Stimulated activated CD4-positive, alpha-beta T cell treated with anti-CD3 and anti-CD28 coated beads, TNF-alpha, amount 100 ng/mL, for 24 hours (primary cell): ENCODE measurements around the gene UBE2QL1.
"Not testable (repeated sequence)": the region's sequence is repeated elsewhere in the genome, so short reads cannot be mapped to it uniquely, and the experiment has no call there.

ENCODE experiments used
- DNase-seq, 3 experiments: peaks; one replicate each; pipeline ENCODE4 v3.0.0-alpha.2; 2020; ENCODE audit warnings: low read depth in 3 of 3

Gene UBE2QL1

DNA sequence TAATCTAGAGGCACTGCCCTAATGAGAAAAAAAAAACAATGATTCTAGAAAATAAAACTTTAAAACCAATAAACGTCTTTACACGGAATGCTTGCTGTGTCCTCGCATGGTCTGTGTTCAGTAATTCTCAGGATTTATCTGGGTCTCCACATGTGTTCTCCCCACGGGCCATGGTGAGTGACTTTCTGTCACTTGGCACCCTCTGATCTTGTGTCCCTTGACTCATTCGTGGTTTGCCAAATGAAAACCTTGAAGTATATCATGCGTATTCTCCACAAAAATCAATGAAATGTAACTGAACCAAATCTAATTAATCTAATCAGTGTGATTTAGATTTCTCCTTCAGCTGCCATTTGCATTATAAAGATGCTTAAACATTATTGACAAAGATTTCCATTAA lies 48.0 kb downstream of the UBE2QL1 start:
- DNase-seq = no peak

DNA sequence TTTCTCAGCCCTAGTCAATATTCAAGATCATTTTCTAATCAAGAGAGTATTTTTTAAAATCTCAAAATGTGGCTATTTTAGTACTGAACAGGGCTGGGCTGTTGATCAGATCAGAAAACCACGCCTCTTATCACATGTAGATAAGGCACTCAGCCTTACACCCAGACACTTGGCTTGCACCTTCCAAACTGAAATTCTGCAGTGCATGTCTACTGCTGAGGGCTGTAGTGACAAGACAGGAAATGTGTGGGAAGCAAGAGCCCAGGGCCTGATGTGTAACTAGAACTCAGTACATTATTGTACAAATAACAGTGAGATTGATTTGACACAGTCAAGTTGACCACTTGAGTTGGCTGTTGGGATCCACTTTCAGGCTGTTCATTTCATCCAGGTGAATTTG lies 48.6 kb downstream of the UBE2QL1 start:
- DNase-seq = no peak

DNA sequence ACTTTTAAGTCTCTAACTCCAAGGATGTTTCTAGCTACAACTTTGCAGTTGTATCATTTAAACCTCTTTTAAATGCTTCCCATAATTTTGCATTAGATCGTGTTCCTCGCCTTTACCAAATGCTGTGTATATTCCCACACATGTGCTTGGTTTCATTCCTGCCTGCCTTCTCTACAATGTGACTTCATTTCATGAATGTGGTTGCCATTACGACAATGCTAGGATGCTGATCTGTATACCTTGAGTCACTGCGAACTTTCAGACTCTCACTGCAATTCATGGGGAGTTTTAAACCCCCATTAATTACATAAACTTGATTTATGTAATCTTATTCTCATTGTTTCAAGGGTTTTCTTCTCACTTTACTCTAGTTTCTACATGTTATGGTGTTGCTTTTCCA lies 50.3 kb downstream of the UBE2QL1 start:
- no peak for DNase-seq

DNA sequence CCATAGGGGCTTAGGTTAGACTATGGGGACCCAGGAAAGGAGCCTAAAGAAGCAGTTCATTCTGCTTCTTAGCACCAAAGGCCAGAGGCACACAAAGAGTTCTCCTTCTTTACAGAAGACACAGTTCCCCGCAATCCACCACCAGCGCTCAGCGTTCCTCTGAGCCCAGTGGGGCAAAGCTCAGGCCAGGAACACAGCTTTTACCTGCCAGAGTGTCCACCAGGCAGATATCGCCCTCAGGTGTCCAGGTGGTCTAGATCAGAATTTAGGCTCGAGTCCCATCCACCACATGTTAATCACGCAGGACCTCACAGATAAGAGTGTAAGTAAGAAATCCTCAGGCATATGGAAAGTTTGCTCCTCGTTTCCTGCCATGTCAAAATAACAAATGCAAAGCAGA lies 53.0 kb downstream of the UBE2QL1 start:
- DNase-seq = no peak

DNA sequence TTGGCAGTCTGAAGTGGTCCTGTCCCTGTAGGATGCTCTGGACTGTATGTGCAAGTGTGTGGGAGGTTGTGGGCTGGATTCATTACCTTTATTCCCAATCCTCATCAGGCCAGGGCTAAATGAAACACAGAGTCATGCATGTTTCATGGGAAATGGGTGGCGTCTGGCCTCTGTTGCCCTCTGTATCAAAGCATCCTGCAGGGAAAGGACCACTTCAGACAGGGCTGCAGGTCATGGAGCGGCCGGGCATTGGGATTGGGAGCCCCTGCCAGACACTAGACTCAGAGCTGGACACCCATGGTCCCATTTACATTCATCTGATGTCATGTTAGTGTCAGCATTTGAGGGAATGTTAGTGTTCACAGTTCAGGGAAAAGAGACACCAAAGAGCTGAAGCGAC lies 53.8 kb downstream of the UBE2QL1 start:
- no peak for DNase-seq

DNA sequence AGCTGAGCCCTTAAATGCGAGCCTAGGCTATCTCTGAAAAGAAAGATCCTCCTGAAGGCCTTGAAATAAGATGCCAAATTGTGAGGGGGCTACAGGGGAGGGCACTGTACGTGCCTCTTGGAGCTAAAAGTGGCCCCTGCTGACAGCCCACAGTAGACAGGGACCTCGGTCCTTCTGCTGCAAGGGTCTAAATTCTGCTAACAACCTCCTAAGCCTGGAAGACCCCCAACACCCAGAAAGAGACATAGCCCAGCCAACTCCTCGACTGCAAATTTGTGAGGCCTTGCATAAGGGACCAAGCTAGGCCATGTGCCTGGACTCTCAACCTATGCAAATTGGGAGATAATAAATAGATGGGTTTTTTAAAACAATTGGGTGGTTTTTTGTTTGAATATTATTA lies 54.7 kb downstream of the UBE2QL1 start:
- no peak for DNase-seq

DNA sequence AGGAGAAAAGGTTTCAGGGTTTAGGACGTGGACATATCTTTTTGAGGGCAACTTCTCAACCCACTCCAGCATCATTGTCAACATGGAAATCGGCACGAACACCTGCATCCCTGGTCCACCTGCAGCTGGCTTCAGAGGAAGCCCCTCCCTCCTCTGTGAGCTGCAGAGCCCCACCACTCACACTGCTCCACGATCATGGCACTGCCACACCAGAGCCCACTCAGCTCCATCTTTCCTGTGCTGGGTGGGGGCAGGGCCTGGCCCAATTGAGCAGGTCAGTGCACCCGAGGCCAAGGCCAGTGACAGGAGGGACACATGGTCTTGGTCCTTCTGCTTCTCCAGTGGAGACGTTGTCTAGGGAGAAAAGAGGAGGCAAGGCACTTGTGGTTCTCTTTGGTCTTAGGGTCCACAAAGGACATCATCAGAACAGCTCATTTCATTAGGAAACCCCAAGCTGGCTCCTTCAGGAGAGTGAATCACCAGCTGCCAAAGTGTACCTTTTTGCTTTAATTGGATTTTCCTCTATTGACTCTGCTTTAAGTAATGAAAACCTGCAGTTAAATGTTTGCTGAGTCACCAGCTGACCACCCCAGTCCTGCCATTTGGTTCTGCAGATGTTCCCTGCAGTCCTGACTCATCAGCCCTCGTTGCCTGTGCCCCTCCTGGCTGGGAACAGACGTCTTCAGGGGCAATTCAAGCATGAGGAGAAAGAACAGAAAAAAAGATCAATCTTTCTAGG lies 56.2 kb downstream of the UBE2QL1 start:
- DNase-seq = no peak

DNA sequence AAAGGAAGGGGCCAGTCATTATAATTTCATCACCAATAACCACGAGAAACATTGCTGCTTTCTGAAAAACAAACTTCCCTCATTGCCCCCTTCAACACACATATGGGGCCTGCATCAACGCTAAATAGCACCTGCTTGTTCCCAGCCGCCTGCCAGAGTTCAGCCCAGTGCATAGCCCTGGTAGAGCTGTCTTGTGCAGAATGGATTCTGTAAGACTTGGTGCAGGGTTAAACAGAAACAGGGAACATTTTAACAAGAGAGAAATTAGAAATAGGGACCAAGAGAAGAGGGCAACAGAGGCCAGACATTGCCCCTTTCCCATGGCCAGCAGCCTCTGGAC lies 56.7 kb downstream of the UBE2QL1 start:
- no peak for DNase-seq

DNA sequence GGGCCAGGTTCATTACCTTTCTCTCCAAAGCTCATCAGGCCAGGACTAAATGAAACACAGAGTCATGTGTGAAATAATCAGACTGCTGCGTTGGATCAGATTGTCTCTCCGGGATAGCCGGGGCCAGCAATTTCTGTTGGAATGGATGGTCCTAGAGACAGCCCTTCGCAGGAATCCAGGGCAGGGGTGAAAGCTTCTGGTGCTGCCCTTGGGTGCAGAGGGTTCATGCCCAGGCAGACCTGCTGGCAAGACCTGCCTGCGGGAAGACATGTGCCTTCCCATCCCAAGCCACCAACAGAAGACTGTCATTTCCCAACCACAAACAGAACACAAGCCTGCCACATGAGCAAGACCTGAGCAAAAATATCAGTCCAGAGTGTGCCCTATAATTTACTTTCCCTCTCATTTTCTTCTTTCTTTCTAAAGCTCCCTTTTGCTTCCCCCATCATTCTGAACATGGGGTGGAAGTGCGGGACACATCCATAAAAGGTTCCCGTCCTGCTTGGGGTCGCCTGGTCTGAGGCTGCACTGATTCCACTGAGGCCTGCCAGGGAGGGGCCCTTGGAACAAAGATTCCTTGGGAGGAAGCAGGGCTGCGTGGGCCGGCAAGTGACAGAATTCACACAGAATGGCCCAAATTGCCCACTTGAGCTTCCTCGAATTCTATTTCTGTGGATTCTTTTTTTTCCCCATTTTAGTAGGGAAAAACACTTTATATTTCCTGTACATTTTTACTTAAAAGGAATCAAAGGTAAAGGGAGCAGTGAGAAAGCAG lies 57.3 kb downstream of the UBE2QL1 start:
- DNase-seq = no peak

DNA sequence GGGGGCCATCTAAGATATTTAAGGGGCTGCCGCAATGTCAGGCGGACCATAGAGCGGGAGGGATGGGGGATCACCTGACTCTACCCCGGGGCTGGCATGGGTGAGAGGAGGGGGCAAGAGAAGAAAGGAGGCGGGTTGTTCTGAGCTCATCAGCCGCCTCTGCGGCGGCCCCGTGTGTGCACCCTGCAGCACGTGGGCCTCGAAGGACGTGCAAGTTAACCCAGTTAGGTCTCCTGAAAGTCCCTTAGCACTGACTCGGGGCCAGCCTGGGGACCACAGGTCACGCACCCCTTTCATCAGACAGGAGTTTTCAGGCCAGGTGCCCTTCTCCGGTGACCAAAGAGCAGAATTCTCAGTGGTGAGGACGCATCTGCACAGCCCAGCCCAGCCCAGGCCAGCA lies 58.0 kb downstream of the UBE2QL1 start:
- no peak for DNase-seq

DNA sequence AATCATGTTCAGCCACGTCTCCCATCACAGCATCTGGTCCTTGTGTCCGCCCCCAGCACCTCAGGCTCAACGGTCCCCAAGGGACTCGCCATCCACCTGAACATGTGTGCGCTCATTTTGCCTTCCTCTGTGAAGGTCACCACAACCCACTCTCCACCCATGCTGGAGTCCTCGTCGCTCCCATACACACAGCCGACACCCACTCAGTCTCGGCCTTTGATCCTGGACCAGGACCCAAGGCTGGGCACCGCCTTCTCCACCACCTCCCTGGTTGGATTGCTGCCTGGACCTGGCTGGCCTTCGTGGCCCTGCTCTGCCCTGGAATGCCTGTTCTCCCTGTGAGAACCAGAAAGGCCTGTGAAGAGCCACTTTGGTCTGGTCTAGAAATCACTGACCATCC lies 60.3 kb downstream of the UBE2QL1 start:
- no peak for DNase-seq

DNA sequence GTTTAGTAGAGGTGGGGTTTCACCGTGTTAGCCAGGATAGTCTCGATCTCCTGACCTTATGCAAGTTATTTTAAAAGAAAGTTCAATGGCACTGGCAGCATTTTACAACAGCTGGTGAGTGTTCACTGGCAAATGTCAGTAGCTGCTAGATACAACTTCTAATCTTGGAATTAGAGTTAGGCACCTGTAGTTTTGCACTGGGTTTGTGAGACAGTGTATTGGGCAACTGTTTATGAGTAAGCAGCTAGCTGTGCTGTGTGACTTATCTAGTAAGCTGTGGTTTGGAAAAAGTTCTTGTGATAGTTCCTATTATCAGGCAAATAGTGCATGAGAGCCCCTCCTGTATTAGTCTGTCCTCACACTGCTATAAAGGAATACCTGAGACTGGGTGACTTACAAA lies 61.5 kb downstream of the UBE2QL1 start:
- DNase-seq = no peak

DNA sequence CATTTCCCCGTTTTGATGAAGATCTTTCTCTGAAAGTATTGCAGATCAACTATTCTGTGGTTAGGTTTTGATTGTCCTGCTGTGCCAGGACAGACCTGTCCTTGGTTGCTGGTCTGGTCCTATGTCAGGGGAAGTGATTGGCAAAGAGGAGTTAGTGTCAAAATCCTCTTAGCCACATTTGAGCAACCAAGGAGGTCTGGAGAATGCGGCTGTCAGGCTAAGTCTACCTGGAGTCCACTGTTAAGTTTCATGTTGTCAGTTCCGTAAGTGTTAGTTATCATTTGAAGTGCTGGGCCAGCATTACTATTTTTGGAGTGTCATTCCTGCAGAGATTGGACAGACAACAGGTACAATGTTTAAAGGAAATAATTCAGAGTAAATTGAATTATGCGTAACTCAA lies 62.3 kb downstream of the UBE2QL1 start:
- no peak for DNase-seq

DNA sequence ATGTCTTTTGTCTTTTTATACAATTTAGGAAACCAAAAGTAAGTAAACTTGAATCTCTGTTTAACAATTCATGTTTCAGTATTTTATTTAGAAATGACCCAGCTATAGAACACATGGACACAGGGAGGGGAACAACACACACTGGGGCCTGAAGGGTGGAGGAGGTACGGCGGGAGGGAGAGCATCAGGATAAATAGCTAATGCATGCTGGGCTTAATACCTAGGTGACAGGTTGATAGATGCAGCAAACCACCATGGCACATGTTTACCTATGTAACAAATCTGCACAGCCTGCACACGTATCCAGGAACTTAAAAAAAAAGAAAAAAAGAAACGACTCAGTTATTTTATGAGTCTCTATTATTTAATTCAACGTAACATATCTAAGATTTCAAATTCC lies 67.2 kb downstream of the UBE2QL1 start:
- DNase-seq = not testable (repeated sequence)

DNA sequence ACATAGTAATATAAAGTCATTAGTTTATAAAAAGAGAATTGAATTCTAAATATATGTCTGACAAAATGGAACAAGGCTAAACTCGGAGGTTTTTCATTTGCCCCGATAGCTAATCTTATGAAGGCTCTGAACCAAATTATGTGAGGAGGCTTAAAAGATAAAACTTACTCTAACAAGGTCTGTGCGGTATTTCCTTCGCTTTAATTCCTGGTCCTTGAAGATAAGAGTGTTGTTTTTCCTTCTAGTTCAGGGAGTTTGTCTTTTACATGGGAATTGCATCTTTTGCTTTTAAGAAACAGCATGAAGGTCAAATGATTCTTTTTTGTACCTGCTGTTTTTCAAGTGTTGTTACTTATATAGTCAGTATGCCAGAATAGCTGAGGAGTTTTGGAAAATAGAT lies 68.2 kb downstream of the UBE2QL1 start:
- no peak for DNase-seq

DNA sequence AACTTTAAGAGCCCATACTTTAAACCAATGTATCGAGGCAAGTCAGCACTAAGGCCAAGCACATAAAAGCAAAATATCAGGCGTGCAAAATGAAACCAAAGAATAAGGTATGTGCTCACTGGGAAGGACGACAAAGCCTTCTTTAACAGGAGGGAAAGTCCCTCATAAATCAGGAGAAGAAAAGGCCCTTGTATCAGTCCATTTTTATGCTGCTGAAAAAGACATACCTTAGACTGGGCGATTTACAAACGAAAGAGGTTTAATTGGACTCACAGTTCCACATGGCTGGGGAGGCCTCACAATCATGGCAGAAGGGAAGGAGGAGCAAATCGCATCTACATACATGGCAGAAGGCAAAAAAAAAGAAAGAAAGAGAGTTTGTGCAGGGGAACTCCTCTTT lies 68.9 kb downstream of the UBE2QL1 start:
- DNase-seq = no peak

DNA sequence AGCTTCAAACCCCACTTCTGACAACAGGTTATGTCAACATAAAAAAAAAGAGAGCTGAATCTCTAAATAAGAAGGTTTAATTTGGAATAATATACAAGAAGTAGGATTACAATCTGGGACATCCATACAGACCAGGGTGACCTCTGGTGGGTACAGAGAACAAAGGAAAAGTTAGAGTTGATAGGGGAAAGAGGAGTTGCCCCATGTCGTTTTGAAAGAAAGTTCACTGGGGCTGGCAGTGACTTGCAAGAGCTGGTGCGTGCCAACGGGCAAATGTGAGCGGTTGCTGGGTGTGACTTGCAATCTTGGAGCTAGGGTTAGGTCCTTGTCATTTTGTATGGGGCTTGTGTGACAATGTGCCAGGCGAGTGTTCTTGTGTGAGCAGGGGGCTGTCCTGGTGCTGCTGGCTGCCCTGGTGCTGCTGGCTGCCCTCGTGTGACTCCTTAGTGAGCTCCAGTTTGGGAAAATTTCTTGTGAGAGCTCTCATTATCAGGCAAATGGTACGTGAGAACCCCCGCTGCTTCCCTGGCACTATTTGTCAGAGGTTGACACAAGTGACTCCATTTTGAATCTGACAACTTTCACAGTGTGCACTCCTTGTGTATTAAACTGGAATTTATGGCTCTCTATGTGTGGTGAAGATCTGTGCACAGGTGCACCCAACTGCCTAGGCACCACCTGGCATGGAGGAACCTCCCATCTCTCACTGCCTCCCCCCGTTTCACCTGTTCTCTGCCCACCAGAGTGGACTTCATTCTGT lies 69.8 kb downstream of the UBE2QL1 start:
- no peak for DNase-seq

DNA sequence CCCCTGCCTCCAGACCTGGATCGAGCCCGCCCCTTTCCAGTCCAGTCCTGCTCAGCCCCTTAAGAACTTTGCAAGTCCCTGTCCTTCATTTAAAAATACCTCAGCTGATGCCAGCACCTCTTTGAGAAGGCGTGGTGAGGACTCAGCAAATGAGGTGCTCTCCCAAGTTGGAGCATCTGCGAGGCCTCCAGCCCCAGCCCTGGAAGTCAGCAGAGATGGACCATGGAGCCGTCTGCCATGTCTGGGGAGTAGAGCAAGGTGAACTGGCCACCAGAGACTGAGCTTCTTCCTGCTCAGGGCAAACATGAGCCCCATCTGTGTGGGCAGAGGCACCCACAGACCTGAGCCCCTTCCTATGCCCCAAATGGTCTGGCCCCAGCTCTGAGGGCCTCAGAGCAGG lies 71.5 kb downstream of the UBE2QL1 start:
- no peak for DNase-seq

DNA sequence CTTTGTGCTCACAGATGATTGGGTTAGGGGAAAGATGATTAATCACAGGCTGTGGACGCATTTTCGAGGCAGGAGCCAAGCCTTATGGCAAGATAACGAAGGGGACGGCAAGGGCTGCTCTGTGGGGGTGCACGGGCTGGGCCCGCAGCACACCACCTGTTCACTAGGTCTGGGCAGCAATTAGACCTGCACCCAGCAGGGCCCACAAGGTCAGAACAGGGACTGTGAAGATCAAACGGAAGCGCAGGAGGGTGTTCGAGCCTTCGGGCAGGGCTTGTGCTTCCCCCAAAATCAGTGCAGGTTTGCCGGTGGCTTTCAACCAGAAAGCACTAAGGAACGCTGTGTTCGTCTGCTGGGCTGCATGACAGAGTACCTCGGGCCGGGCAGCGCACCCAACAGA lies 73.7 kb downstream of the UBE2QL1 start:
- no peak for DNase-seq

DNA sequence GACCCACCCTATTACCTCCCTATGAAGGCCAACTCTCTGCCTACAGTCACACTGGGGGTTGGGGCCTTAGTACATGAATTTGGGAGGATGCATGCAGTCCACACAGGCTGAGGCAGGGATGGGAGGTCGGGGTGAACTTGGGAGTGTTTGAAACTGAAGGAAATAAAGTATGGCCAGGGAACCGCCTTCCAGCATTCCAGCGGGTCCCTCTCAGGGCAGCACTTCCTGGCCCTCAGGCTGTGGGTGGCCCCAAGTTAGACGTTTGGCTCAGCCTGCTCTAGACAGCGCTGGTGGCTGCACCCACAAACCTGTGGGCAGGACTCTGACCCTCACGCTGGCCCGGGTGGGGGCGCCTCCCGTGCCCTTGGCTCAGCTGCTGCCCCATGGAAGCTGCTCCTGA lies 74.3 kb downstream of the UBE2QL1 start:
- DNase-seq = no peak

DNA sequence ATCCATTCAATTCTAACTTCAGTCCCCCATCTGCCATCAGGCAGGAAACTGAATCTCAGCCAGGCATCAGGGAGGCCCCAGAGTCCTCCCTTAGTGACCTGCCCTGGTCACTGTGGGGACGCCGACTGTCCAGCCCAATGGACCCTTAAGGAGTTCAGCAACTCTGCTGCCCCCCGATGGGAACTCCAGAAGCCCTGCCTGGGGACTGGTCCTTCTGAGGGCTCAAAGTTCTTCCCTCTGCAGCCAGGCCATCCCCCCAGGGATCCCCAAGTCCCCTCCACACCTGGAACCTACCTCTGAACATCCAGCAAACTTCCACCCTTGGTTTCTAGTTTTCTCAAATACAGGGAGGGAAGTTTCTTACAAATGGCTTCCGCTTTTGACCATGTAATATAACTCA lies 76.8 kb downstream of the UBE2QL1 start:
- no peak for DNase-seq

DNA sequence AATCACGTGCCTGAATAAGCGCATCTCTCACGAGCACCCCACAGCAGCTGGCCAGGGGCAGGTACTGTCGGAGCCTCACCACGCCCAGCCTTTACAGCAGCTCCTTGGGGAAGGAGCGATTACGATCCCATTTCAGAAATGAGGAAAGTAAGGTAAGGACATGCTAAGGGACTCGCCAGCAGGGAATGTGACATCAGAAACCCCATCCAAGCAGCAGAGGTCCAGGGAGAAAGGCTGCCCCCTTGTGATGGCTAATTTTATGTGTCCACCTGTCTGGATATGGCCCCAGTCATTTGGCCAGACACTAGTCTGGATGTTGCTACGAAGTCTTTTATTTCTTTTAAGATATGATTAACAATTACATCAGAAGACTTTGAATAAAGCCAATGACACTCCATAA lies 77.3 kb downstream of the UBE2QL1 start:
- no peak for DNase-seq
